ENCODE measurements around the gene MAD1L1. TPM values are rescaled to one million over a fixed set of nuclear protein-coding genes. Genes with fewer than 3 reads are reported as not detected.

The MAD1L1 gene
- total RNA-seq, 3 donors from 2014 or later: 25.3 to 31.2 (median 26.2) TPM

- Histone ChIP-seq H3K4me3 (no peak overlapping the region), H3K4me1 (ENCODE audit: low read depth) (no peaks in the 10 kb centered on the region), H3K9me3 (no peaks in the 10 kb centered on the region), H3K36me3 (ENCODE audit: low read depth) (no peaks in the 10 kb centered on the region)
- no peak for ATAC-seq
- TF ChIP-seq CTCF (IDR thresholded peaks at IDR 0.05): no peak
- intact Hi-C loops (cut with DNase I, micrococcal nuclease): no loop called here
- no peak for DNase-seq
Measured at GRCh38 chr7:1894906-1895663, 337.7 kb downstream of the MAD1L1 start.

GRCh38 chr7:1894313-1894900 is 338.3 kb downstream of the MAD1L1 start:
- no peak overlapping the region for H3K4me3 ChIP-seq
- TF ChIP-seq CTCF (IDR thresholded peaks at IDR 0.05): no peak
- ATAC-seq: no peak

GRCh38 chr7:1893451-1893850 is 339.3 kb downstream of the MAD1L1 start:
- H3K36me3 ChIP-seq (ENCODE audit: low read depth): no peaks in the 10 kb centered on the region
- H3K9me3 ChIP-seq: no peaks in the 10 kb centered on the region
- no peak for TF ChIP-seq CTCF (IDR thresholded peaks at IDR 0.05)
- intact Hi-C loops (cut with DNase I, micrococcal nuclease): no loop called here
- no peak overlapping the region for H3K4me3 ChIP-seq
- ATAC-seq: no peak
- DNase-seq: no peak
- H3K4me1 ChIP-seq (ENCODE audit: low read depth): no peaks in the 10 kb centered on the region

More at GRCh38 chr7:1894313-1894900, 338.3 kb downstream of the MAD1L1 start:
- no peak for DNase-seq
- intact Hi-C loops (cut with DNase I, micrococcal nuclease): no loop called here
- Histone ChIP-seq H3K36me3 (ENCODE audit: low read depth) (no peaks in the 10 kb centered on the region), H3K9me3 (no peaks in the 10 kb centered on the region), H3K4me1 (ENCODE audit: low read depth) (no peaks in the 10 kb centered on the region)

GRCh38 chr7:1893036-1893435 is 339.7 kb downstream of the MAD1L1 start:
- no peaks in the 10 kb centered on the region for H3K9me3 ChIP-seq
- DNase-seq (no peak), ATAC-seq (no peak)
- H3K36me3 ChIP-seq (ENCODE audit: low read depth): no peaks in the 10 kb centered on the region
- TF ChIP-seq CTCF (IDR thresholded peaks at IDR 0.05): no peak
- intact Hi-C loops (cut with DNase I, micrococcal nuclease): no loop called here
- no peaks in the 10 kb centered on the region for H3K4me1 ChIP-seq (ENCODE audit: low read depth)
- H3K4me3 ChIP-seq: no peak overlapping the region

GRCh38 chr7:1892011-1892965 is 340.5 kb downstream of the MAD1L1 start:
- no peak for TF ChIP-seq CTCF (IDR thresholded peaks at IDR 0.05)
- Histone ChIP-seq H3K9me3 (no peaks in the 10 kb centered on the region), H3K4me3 (no peak overlapping the region), H3K36me3 (ENCODE audit: low read depth) (no peaks in the 10 kb centered on the region), H3K4me1 (ENCODE audit: low read depth) (no peaks in the 10 kb centered on the region)
- ATAC-seq (no peak), DNase-seq (no peak)
- intact Hi-C loops (cut with DNase I, micrococcal nuclease): no loop called here
